ENCODE measurements around the gene GOLGA6D.
"Not testable (repeated sequence)": the region's sequence is repeated elsewhere in the genome, so short reads cannot be mapped to it uniquely, and the experiment has no call there.

Gene GOLGA6D

DNA sequence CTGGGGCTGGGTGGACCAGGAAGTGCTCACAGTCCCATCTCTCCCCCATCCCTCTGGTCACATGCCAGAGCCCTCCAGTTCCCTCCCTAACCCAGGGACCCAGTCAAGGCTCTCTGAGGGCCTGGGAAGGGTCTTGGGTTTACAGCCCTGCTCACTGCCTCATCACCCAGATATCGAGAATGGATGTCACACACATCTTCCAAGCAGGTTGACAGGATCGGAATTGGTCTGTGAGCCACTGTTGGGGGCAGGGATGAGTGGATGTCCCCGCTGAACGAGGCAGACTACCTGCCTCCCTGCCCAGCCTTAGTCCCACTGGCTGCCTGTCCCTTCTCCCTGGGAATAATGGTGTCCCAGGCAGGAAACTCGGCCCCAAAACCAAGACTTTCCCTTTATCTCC, 44.5 kb upstream of the GOLGA6D start:
- Histone ChIP-seq H3K4me1 (ENCODE audit: insufficient read depth, insufficient read length) (peaks cover 12% of the 10 kb centered on the region), H3K9ac (ENCODE audit: insufficient read length, low read depth) (no peak overlapping the region), H3K36me3 (ENCODE audit: insufficient read depth, insufficient read length, low read length) (no peaks in the 10 kb centered on the region), H3K4me3 (ENCODE audit: insufficient read length, low read depth) (no peak overlapping the region), H3K9me3 (ENCODE audit: insufficient read depth, low read length) (no peaks in the 10 kb centered on the region), H3K27me3 (ENCODE audit: insufficient read depth, insufficient read length) (peaks cover 27% of the 10 kb centered on the region)
- DNase-seq (ENCODE audit: low read depth, low spot score) = no peak
- TF ChIP-seq ZNF274 (IDR thresholded peaks at IDR 0.05; ENCODE audit: low read depth, low read length) = no peak
- TF ChIP-seq YY1 (IDR thresholded peaks at IDR 0.05; ENCODE audit: insufficient read depth, insufficient read length) = no peak
- no peak for TF ChIP-seq SUZ12 (IDR thresholded peaks at IDR 0.05; ENCODE audit: extremely low read depth, insufficient read depth, insufficient read length)

DNA sequence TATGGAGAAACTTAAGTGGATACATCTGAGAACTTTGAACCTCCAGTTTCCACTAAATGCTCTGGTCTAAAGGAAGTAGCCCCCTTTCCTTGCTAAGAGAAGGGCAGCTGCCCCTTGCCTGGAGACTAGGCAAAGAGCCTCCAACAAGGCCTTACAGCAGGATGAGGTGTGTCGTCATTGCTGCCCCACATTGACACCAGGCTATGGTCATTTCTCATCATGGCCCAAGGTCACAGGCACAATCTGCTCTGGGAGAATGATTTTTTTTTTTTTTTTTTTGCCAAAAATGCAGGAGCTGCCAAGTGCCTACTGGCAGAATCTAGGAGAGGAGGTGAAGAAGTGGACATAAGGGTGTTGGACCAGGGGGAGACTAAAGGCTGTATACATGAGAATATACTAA, 36.9 kb upstream of the GOLGA6D start:
- not testable (repeated sequence) for DNase-seq (ENCODE audit: low read depth, low spot score); H3K9ac ChIP-seq (ENCODE audit: insufficient read length, low read depth); H3K36me3 ChIP-seq (ENCODE audit: insufficient read depth, insufficient read length, low read length); H3K9me3 ChIP-seq (ENCODE audit: insufficient read depth, low read length); H3K4me1 ChIP-seq (ENCODE audit: insufficient read depth, insufficient read length); H3K27me3 ChIP-seq (ENCODE audit: insufficient read depth, insufficient read length); H3K4me3 ChIP-seq (ENCODE audit: insufficient read length, low read depth)

- not testable (repeated sequence) for DNase-seq (ENCODE audit: low read depth, low spot score); H3K9me3 ChIP-seq (ENCODE audit: insufficient read depth, low read length); H3K36me3 ChIP-seq (ENCODE audit: insufficient read depth, insufficient read length, low read length); H3K4me1 ChIP-seq (ENCODE audit: insufficient read depth, insufficient read length); H3K4me3 ChIP-seq (ENCODE audit: insufficient read length, low read depth); H3K9ac ChIP-seq (ENCODE audit: insufficient read length, low read depth)
- H3K27me3 ChIP-seq (ENCODE audit: insufficient read depth, insufficient read length) = peaks cover 11% of the 10 kb centered on the region
Measured at GRCh38 chr15:75248991-75249390, 33.6 kb upstream of the GOLGA6D start.

DNA sequence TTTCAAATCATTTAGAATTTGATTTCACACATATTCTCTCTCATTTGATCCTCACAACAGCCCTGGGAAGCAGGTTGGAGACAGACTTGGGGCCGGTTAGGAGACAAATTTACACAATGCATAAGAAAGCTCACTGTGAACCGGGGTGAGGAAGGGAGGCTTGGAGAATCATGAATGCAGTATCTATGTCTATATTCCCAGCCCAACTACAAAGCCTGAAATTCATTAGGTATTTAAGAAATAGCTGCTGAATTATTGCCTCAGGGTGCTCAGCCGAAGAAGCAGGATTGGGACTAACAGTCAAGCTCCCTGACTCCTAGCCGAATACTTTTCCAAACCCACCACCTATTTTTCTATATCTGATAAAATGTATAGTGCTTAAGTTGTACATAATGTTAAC, 32.9 kb upstream of the GOLGA6D start:
- Histone ChIP-seq H3K4me1 (ENCODE audit: insufficient read depth, insufficient read length) (peaks cover 6% of the 10 kb centered on the region), H3K4me3 (ENCODE audit: insufficient read length, low read depth) (no peak overlapping the region), H3K36me3 (ENCODE audit: insufficient read depth, insufficient read length, low read length) (no peaks in the 10 kb centered on the region), H3K9me3 (ENCODE audit: insufficient read depth, low read length) (no peaks in the 10 kb centered on the region), H3K27me3 (ENCODE audit: insufficient read depth, insufficient read length) (peaks cover 11% of the 10 kb centered on the region), H3K9ac (ENCODE audit: insufficient read length, low read depth) (no peak overlapping the region)
- TF ChIP-seq YY1 (IDR thresholded peaks at IDR 0.05; ENCODE audit: insufficient read depth, insufficient read length) = no peak
- TF ChIP-seq ZNF274 (IDR thresholded peaks at IDR 0.05; ENCODE audit: low read depth, low read length) = no peak
- no peak for TF ChIP-seq SUZ12 (IDR thresholded peaks at IDR 0.05; ENCODE audit: extremely low read depth, insufficient read depth, insufficient read length)
- DNase-seq (ENCODE audit: low read depth, low spot score) = no peak

GRCh38 chr15:75251343-75251742, 31.3 kb upstream of the GOLGA6D start:
- not testable (repeated sequence) for H3K4me1 ChIP-seq (ENCODE audit: insufficient read depth, insufficient read length); DNase-seq (ENCODE audit: low read depth, low spot score); H3K4me3 ChIP-seq (ENCODE audit: insufficient read length, low read depth); H3K36me3 ChIP-seq (ENCODE audit: insufficient read depth, insufficient read length, low read length); H3K9me3 ChIP-seq (ENCODE audit: insufficient read depth, low read length); H3K9ac ChIP-seq (ENCODE audit: insufficient read length, low read depth)
- H3K27me3 ChIP-seq (ENCODE audit: insufficient read depth, insufficient read length) = peaks cover 11% of the 10 kb centered on the region

- not testable (repeated sequence) for H3K4me3 ChIP-seq (ENCODE audit: insufficient read length, low read depth); H3K9ac ChIP-seq (ENCODE audit: insufficient read length, low read depth); H3K36me3 ChIP-seq (ENCODE audit: insufficient read depth, insufficient read length, low read length); DNase-seq (ENCODE audit: low read depth, low spot score); H3K9me3 ChIP-seq (ENCODE audit: insufficient read depth, low read length); H3K4me1 ChIP-seq (ENCODE audit: insufficient read depth, insufficient read length)
- peaks cover 11% of the 10 kb centered on the region for H3K27me3 ChIP-seq (ENCODE audit: insufficient read depth, insufficient read length)
Measured at GRCh38 chr15:75252285-75252684, 30.4 kb upstream of the GOLGA6D start.

GRCh38 chr15:75258034-75258433, 24.6 kb upstream of the GOLGA6D start, which contains the start of gene GOLGA6C:
GOLGA6C (plus strand) TSS chr15:75258334; CDS start chr15:75258599, 265 bp downstream.
- not testable (repeated sequence) for H3K9ac ChIP-seq (ENCODE audit: insufficient read length, low read depth); H3K4me1 ChIP-seq (ENCODE audit: insufficient read depth, insufficient read length); DNase-seq (ENCODE audit: low read depth, low spot score); H3K9me3 ChIP-seq (ENCODE audit: insufficient read depth, low read length); H3K27me3 ChIP-seq (ENCODE audit: insufficient read depth, insufficient read length); H3K4me3 ChIP-seq (ENCODE audit: insufficient read length, low read depth); H3K36me3 ChIP-seq (ENCODE audit: insufficient read depth, insufficient read length, low read length)

DNA sequence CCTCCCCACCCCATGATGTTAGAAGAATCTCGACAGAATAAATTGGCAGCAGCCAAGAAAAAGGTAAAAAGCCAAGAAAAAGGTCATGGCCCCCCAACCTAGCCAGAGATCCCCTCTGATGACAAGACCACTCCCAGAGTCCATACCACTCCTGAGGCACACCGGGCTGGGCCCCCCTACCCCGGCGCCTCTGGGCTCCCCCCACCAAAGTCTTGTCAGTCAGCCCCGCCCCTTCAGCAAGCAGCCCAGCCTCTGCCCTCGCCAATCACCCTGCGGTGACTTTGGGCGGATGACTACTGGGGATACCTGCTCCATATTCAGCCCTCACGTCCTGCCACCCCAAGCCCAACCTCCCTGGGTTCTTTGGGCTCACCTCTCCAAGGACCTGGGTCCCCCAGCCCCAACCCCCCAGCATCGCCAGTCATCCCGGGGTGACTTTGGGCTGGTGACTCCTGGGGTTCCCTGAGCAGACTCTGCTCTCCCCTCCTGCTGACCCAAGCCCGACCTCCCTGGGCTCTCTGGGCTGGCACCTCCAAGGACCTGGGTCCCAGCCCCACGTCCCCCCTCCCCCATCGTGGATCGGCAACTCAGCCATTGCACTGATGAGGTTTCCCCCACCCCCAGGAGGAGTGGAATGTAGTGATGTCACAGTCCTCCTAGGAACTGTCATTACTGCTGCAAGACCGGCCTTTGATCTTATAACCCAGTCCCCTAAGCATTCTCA, 23.9 kb upstream of the GOLGA6D start:
- H3K36me3 ChIP-seq (ENCODE audit: insufficient read depth, insufficient read length, low read length); H3K27me3 ChIP-seq (ENCODE audit: insufficient read depth, insufficient read length); H3K9ac ChIP-seq (ENCODE audit: insufficient read length, low read depth); H3K4me1 ChIP-seq (ENCODE audit: insufficient read depth, insufficient read length); DNase-seq (ENCODE audit: low read depth, low spot score); H3K4me3 ChIP-seq (ENCODE audit: insufficient read length, low read depth); H3K9me3 ChIP-seq (ENCODE audit: insufficient read depth, low read length): not testable (repeated sequence)

DNA sequence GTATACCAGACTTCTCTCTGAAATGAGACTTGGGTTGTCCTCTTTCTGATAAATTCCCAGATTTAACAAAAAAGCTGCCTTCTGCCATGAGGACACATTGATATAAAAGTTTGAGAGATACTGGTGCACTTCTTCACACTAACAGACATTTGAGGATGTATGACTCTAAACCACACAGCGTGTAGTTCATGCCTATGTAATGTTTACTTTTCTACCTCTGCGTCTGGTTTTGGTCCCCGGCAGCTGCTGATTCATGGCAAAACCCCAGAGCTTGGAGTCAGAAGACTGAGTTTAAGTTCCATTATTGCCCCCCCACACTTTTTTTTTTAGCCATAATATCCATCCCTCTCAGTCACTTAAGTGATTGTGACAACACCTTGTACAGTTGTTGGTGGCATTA, 22.8 kb upstream of the GOLGA6D start:
- H3K9ac ChIP-seq (ENCODE audit: insufficient read length, low read depth); H3K9me3 ChIP-seq (ENCODE audit: insufficient read depth, low read length); H3K27me3 ChIP-seq (ENCODE audit: insufficient read depth, insufficient read length); H3K36me3 ChIP-seq (ENCODE audit: insufficient read depth, insufficient read length, low read length); H3K4me1 ChIP-seq (ENCODE audit: insufficient read depth, insufficient read length); DNase-seq (ENCODE audit: low read depth, low spot score); H3K4me3 ChIP-seq (ENCODE audit: insufficient read length, low read depth): not testable (repeated sequence)

DNA sequence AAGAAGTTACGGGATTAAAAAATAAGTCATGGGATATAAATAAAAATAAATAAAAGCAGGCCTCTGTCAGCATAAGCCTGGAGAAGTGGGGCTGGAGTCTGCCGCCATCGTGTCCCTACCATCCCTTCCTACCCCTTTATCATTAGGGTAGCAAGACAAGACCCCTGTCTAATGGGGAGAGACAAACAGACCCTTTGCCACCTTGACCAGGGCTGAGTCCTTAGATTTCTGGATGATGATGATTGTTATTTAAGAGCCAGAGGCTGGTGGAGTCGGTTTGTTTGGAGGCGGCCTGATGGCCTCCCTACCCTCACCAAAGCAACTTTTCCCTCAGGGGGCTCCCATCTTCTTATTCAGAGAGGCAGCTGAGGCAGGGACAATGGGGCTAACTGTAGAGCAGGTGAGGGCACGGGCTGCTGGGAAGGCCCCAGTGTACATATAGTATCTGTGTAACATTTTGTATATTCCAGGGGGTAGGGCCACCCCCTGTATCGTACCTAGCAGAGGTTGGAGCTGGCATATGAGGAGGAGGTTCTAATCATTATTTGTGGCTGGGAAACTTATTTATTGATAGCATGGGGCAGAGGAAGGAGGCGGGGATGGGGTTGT, 8.8 kb upstream of the GOLGA6D start:
- not testable (repeated sequence) for H3K4me3 ChIP-seq (ENCODE audit: insufficient read length, low read depth); H3K9me3 ChIP-seq (ENCODE audit: insufficient read depth, low read length); H3K36me3 ChIP-seq (ENCODE audit: insufficient read depth, insufficient read length, low read length); H3K27me3 ChIP-seq (ENCODE audit: insufficient read depth, insufficient read length); DNase-seq (ENCODE audit: low read depth, low spot score); H3K4me1 ChIP-seq (ENCODE audit: insufficient read depth, insufficient read length); H3K9ac ChIP-seq (ENCODE audit: insufficient read length, low read depth)

DNA sequence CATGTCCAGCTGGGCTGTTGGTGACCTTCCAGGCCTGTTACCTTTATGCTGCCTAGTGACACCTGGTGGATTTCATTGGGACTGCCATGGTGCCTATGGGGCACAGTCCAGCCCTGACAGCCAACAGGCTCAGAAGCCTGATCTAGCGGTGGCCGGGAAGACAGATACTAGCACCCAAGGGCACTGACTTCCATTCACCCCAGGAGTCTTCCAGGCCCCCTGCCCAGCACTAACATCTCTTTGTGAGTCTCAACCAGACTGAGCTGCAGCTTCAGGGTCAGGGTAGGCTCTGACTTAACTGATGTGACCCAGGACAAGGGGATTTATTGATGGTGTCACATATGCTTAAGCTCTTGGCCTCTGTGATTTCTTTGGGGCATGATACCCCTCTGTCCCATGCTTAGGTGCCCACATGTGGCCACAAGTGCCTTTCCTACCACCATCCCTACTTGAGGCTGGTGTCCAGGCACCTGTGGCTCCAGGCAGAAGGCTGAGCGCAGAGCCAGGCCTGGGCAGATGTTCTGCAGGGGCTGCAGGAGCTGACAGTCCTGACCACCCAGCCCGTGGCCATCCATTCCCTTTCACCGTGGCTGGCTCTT, 8.0 kb upstream of the GOLGA6D start:
- H3K27me3 ChIP-seq (ENCODE audit: insufficient read depth, insufficient read length); H3K4me3 ChIP-seq (ENCODE audit: insufficient read length, low read depth); H3K4me1 ChIP-seq (ENCODE audit: insufficient read depth, insufficient read length); DNase-seq (ENCODE audit: low read depth, low spot score); H3K36me3 ChIP-seq (ENCODE audit: insufficient read depth, insufficient read length, low read length); H3K9ac ChIP-seq (ENCODE audit: insufficient read length, low read depth); H3K9me3 ChIP-seq (ENCODE audit: insufficient read depth, low read length): not testable (repeated sequence)

Measured in NT2/D1 (cell line).